GM21390 (cell line): ENCODE results near the gene ANKRD24.
"Not testable (repeated sequence)": the region's sequence is repeated elsewhere in the genome, so short reads cannot be mapped to it uniquely, and the experiment has no call there.

ENCODE experiments used
- ATAC-seq: cut with Tn5 transposase; IDR thresholded peaks from one replicate; pipeline ENCODE4 v1.9.1; 2021; ENCODE audit not compliant: unreplicated experiment

Gene ANKRD24

GRCh38 chr19:4229179-4229931, 46.9 kb downstream of the ANKRD24 start, which contains the start of gene EBI3:
Gene EBI3 (plus strand): TSS chr19:4229523. CDS start chr19:4229551, 28 bp downstream.
- peak; percentile 74 for ATAC-seq

GRCh38 chr19:4230237-4230636, 47.7 kb downstream of the ANKRD24 start:
- ATAC-seq: not testable (repeated sequence)

- ATAC-seq: not testable (repeated sequence)
Observed at GRCh38 chr19:4231521-4231920, 49.0 kb downstream of the ANKRD24 start.

GRCh38 chr19:4232139-4232538, 49.6 kb downstream of the ANKRD24 start:
- not testable (repeated sequence) for ATAC-seq

GRCh38 chr19:4232614-4233281, 50.3 kb downstream of the ANKRD24 start:
- ATAC-seq: no peak

- ATAC-seq: no peak
Observed at GRCh38 chr19:4233282-4233853, 50.9 kb downstream of the ANKRD24 start.

- ATAC-seq: no peak
Observed at GRCh38 chr19:4234142-4234861, 51.8 kb downstream of the ANKRD24 start.

GRCh38 chr19:4234862-4235201, 52.3 kb downstream of the ANKRD24 start:
- no peak for ATAC-seq

GRCh38 chr19:4237510-4237909, 55.0 kb downstream of the ANKRD24 start:
- not testable (repeated sequence) for ATAC-seq

GRCh38 chr19:4238831-4239230, 56.3 kb downstream of the ANKRD24 start:
- ATAC-seq: no peak

- no peak for ATAC-seq
Observed at GRCh38 chr19:4241824-4242430, 59.4 kb downstream of the ANKRD24 start.

GRCh38 chr19:4245938-4246337, 63.4 kb downstream of the ANKRD24 start:
- not testable (repeated sequence) for ATAC-seq

GRCh38 chr19:4246767-4247593, 64.5 kb downstream of the ANKRD24 start, which contains the start of gene YJU2:
Gene YJU2 (plus strand): TSS chr19:4247080. CDS start chr19:4247147, 67 bp downstream.
- peak; percentile 81 for ATAC-seq

GRCh38 chr19:4256563-4256962, 74.1 kb downstream of the ANKRD24 start:
- no peak for ATAC-seq

GRCh38 chr19:4257025-4257424, 74.5 kb downstream of the ANKRD24 start:
- ATAC-seq: no peak

- ATAC-seq: no peak
Observed at GRCh38 chr19:4258181-4258580, 75.7 kb downstream of the ANKRD24 start.

GRCh38 chr19:4260613-4261191, 78.2 kb downstream of the ANKRD24 start:
- ATAC-seq: no peak

GRCh38 chr19:4264812-4265211, 82.3 kb downstream of the ANKRD24 start:
- ATAC-seq: no peak

GRCh38 chr19:4266253-4267000, 83.9 kb downstream of the ANKRD24 start:
- no peak for ATAC-seq
